GM23338 (cell line): ENCODE data around the gene NKX2-1.
A peak's percentile ranks its signal among the peaks of the same experiment; 100 is the strongest.

ENCODE experiments used
- CTCF ChIP-seq, 2 experiments: fragments of 200-600 bp in 1 of 2; sonication (generic) in 1 of 2; conservative IDR thresholded peaks; 2 replicates each; pipeline versions ENCODE4 v1.5.1 to v1.6.1; 2016 to 2017; ENCODE audit warnings: antibody characterized with exemption in 2 of 2, low read depth in 2 of 2, mild to moderate bottlenecking in 2 of 2, moderate library complexity in 1 of 2
- EZH2 ChIP-seq: fragments of 200-600 bp; sonication (generic); IDR thresholded peaks from one replicate; pipeline ENCODE4 v1.8.0; 2017; ENCODE audit warnings: antibody characterized with exemption, mild to moderate bottlenecking, low read depth; ENCODE audit not compliant: unreplicated experiment
- EZH2phosphoT487 ChIP-seq: fragments of 200-600 bp; sonication (generic); IDR thresholded peaks from one replicate; pipeline ENCODE4 v1.8.1; 2018; ENCODE audit warnings: antibody characterized with exemption; ENCODE audit not compliant: unreplicated experiment
- POLR2AphosphoS5 ChIP-seq: IDR thresholded peaks from 2 replicates; pipeline ENCODE4 v1.6.1; 2016; ENCODE audit warnings: antibody characterized with exemption, low read depth
- REST ChIP-seq: IDR thresholded peaks from one replicate; pipeline ENCODE4 v1.6.1; 2018; ENCODE audit warnings: antibody characterized with exemption; ENCODE audit not compliant: unreplicated experiment
- ZNF114 ChIP-seq: fragments of 250-450 bp; sonication (Bioruptor Pico); IDR thresholded peaks from 2 replicates; pipeline ENCODE4 v1.5.0; 2020; ENCODE audit warnings: mild to moderate bottlenecking, moderate library complexity
- ZNF331 ChIP-seq: fragments of 250-450 bp; sonication (Bioruptor Pico); IDR thresholded peaks from 2 replicates; pipeline ENCODE4 v1.5.0; 2020; ENCODE audit warnings: low read depth, mild to moderate bottlenecking, moderate library complexity

- TF ChIP-seq CTCF (conservative IDR thresholded peaks at IDR 0.05; ENCODE audit: low read depth in 2 of 2) (peak; percentile 20 to 43; a peak in 3 of 4 replicates), ZNF331 (no peak), ZNF114 (no peak), EZH2 (peak; percentile 94), EZH2phosphoT487 (peak; percentile 90), POLR2AphosphoS5 (no peak), REST (no peak)
Measured at GRCh38 chr14:36520601-36521525, 831 bp upstream of the NKX2-1 start.
